GM12878 (cell line): ENCODE data around the gene P2RY10. TPM values are rescaled to one million over a fixed set of nuclear protein-coding genes. Genes with fewer than 3 reads are reported as not detected.
A peak's percentile ranks its signal among the peaks of the same experiment; 100 is the strongest.

Source experiments
- ATAC-seq: fragments of 200-7000 bp; cut with Tn5 transposase; 3 replicates; pipeline ENCODE4 v1.9.1; 2020; ENCODE audit warnings: mild to moderate bottlenecking, moderate library complexity
- BruUV-seq: library from RNA; stranded (reverse); fragments of 400-500 nt; replicated peaks from 2 replicates; lab custom pipeline; 2021; lab: Mats Ljungman, UMichigan
- CTCF ChIA-PET: fragments of 300-600 bp; sonication (Branson Sonifier 250); formaldehyde crosslinking; extraction: SDS; loops from one replicate; lab custom pipeline; 2021; ENCODE audit warnings: inconsistent platforms; lab: Yijun Ruan, JAX
- POLR2A ChIA-PET: fragments of 350-600 bp; formaldehyde crosslinking; extraction: SDS; loops from one replicate; lab custom pipeline; 2021; ENCODE audit warnings: inconsistent platforms; lab: Charles Lee
- RAD21 ChIA-PET: fragments of 300-600 bp; sonication (Branson Sonifier 250); formaldehyde crosslinking; loops from one replicate; lab custom pipeline; 2023; ENCODE audit warnings: antibody characterized with exemption; ENCODE audit not compliant: unreplicated experiment; lab: Charles Lee
- SMC1A ChIA-PET: fragments of 300-600 bp; sonication (Branson Sonifier 250); formaldehyde crosslinking; loops from one replicate; lab custom pipeline; 2023; ENCODE audit not compliant: unreplicated experiment, uncharacterized antibody; lab: Charles Lee
- DNase-seq: peaks from one replicate; pipeline ENCODE4 v3.0.0-alpha.2; 2011; ENCODE audit warnings: low read depth, low spot score
- FAIRE-seq: peaks from 3 replicates; lab custom pipeline; 2011; peaks lifted over from hg19 to GRCh38; lab: Jason Lieb, UNC
- H2AFZ ChIP-seq: 2 replicates; pipeline ENCODE4 v1.6.0; 2011; ENCODE audit warnings: low read depth, low read length, control low read depth; ENCODE audit not compliant: control insufficient read depth
- H3K27ac ChIP-seq: 2 replicates; pipeline ENCODE4 v1.5.1; 2011; ENCODE audit warnings: control low read depth; ENCODE audit not compliant: control insufficient read depth, insufficient read depth
- H3K27me3 ChIP-seq, 2 experiments: replicated peaks in 1 of 2; 2 replicates each; pipeline versions ENCODE4 v1.6.0 to v1.6.1; 2011; ENCODE audit warnings: low read length in 1 of 2; ENCODE audit not compliant: control insufficient read depth in 2 of 2, insufficient read depth in 2 of 2
- H3K36me3 ChIP-seq, 2 experiments: 2 replicates each; pipeline ENCODE4 v1.5.1; 2011; ENCODE audit warnings: low read length in 1 of 2; ENCODE audit not compliant: control insufficient read depth in 2 of 2, insufficient read depth in 2 of 2
- H3K4me1 ChIP-seq: 2 replicates; pipeline ENCODE4 v1.6.1; 2011; ENCODE audit warnings: mild to moderate bottlenecking, low read length, moderate library complexity, mixed read lengths; ENCODE audit not compliant: control insufficient read depth, insufficient read depth
- H3K4me2 ChIP-seq: 2 replicates; pipeline ENCODE4 v1.6.0; 2011; ENCODE audit warnings: control low read depth; ENCODE audit not compliant: control insufficient read depth, insufficient read depth
- H3K4me3 ChIP-seq: fragments of 200-600 bp; sonication (generic); 2 replicates; pipeline ENCODE4 v1.5.1; 2016
- H3K79me2 ChIP-seq: 2 replicates; pipeline ENCODE4 v1.6.0; 2011; ENCODE audit warnings: low read length; ENCODE audit not compliant: control insufficient read depth, insufficient read depth
- H3K9ac ChIP-seq: 2 replicates; pipeline ENCODE4 v1.8.0; 2011; ENCODE audit warnings: low read length, control low read depth, mixed read lengths; ENCODE audit not compliant: control insufficient read depth, insufficient read depth
- H3K9me3 ChIP-seq: replicated peaks from 3 replicates; pipeline ENCODE4 v1.5.1; 2011; ENCODE audit warnings: mild to moderate bottlenecking, low read length; ENCODE audit not compliant: control insufficient read depth, insufficient read depth
- H4K20me1 ChIP-seq: 2 replicates; pipeline ENCODE4 v1.6.0; 2011; ENCODE audit not compliant: control insufficient read depth, insufficient read depth
- BRCA1 ChIP-seq: IDR thresholded peaks from 2 replicates; pipeline ENCODE4 v1.6.1; 2011; ENCODE audit warnings: low read depth, low read length, improper control_type of control experiment
- CREM ChIP-seq: IDR thresholded peaks from 2 replicates; pipeline ENCODE4 v1.6.1; 2014; ENCODE audit warnings: antibody characterized with exemption, low read depth
- EED ChIP-seq: sonication (generic); IDR thresholded peaks from 2 replicates; pipeline ENCODE4 v1.6.1; 2016; ENCODE audit warnings: antibody characterized with exemption, low read depth
- FOXM1 ChIP-seq: IDR thresholded peaks from 2 replicates; pipeline ENCODE4 v1.6.1; 2012; ENCODE audit warnings: low read depth, mild to moderate bottlenecking, inconsistent platforms, low read length, moderate library complexity
- HDAC6 ChIP-seq: fragments of 200-600 bp; sonication (generic); IDR thresholded peaks from one replicate; pipeline ENCODE4 v1.8.0; 2017; ENCODE audit warnings: antibody characterized with exemption; ENCODE audit not compliant: unreplicated experiment
- HSF1 ChIP-seq: fragments of 150-350 bp; IDR thresholded peaks from 2 replicates; pipeline ENCODE4 v1.6.1; 2014; ENCODE audit warnings: mild to moderate bottlenecking, low read depth, low read length
- IKZF2 ChIP-seq, 2 experiments: fragments of 450-650 bp; IDR thresholded peaks; 2 replicates each; pipeline ENCODE4 v1.6.1; 2017; ENCODE audit warnings: mild to moderate bottlenecking in 2 of 2, moderate library complexity in 2 of 2
- NFIC ChIP-seq: IDR thresholded peaks from 2 replicates; pipeline ENCODE4 v1.6.1; 2012; ENCODE audit warnings: low read depth, mild to moderate bottlenecking, inconsistent platforms, low read length, moderate library complexity
- NFYA ChIP-seq: IDR thresholded peaks from 2 replicates; pipeline ENCODE4 v1.6.1; 2011; ENCODE audit warnings: low read depth, mild to moderate bottlenecking, low read length, improper control_type of control experiment, borderline replicate concordance
- NFYB ChIP-seq: IDR thresholded peaks from 2 replicates; pipeline ENCODE4 v1.6.1; 2011; ENCODE audit warnings: low read depth, mild to moderate bottlenecking, low read length, improper control_type of control experiment, moderate library complexity; ENCODE audit not compliant: insufficient read depth
- RELB ChIP-seq: fragments of 450-650 bp; IDR thresholded peaks from 2 replicates; pipeline ENCODE4 v1.6.1; 2017; ENCODE audit warnings: low read depth, mild to moderate bottlenecking, moderate library complexity
- SKIL ChIP-seq: fragments of 450-650 bp; IDR thresholded peaks from 2 replicates; pipeline ENCODE4 v1.6.1; 2017; ENCODE audit warnings: mild to moderate bottlenecking, low read depth, inconsistent platforms; ENCODE audit not compliant: poor library complexity, severe bottlenecking
- SP1 ChIP-seq: IDR thresholded peaks from one replicate; pipeline ENCODE4 v1.6.1; 2011; ENCODE audit warnings: low read depth, low read length
- SRF ChIP-seq, 2 experiments: IDR thresholded peaks; 2 replicates each; pipeline ENCODE4 v1.6.1; 2011; ENCODE audit warnings: low read depth in 2 of 2, low read length in 2 of 2, mild to moderate bottlenecking in 1 of 2, moderate library complexity in 1 of 2
- STAT3 ChIP-seq: IDR thresholded peaks from 2 replicates; pipeline ENCODE4 v1.6.1; 2011; ENCODE audit warnings: low read depth, low read length, improper control_type of control experiment
- TCF3 ChIP-seq: IDR thresholded peaks from 2 replicates; pipeline ENCODE4 v1.6.1; 2012; ENCODE audit warnings: low read depth, mild to moderate bottlenecking, low read length, borderline replicate concordance; ENCODE audit not compliant: insufficient read depth
- ZNF217 ChIP-seq: fragments of 450-650 bp; IDR thresholded peaks from 2 replicates; pipeline ENCODE4 v1.6.1; 2017; ENCODE audit warnings: antibody characterized with exemption, mild to moderate bottlenecking
- in situ Hi-C: fragments of 300-500 bp; cut with MboI; formaldehyde crosslinking; loops from 9 replicates; pipeline ENCODE4 v1.14.3; 2018; ENCODE audit warnings: mixed read lengths
- intact Hi-C: fragments of 100-400 bp; cut with micrococcal nuclease; formaldehyde crosslinking; loops from one replicate; pipeline ENCODE4 v1.14.2; 2022; ENCODE audit not compliant: unreplicated experiment
- polyA plus RNA-seq, 11 experiments: library from polyadenylated mRNA; depleted of rRNA in 4 of 11; unstranded in 6 of 11; stranded (reverse) in 5 of 11; fragments of >200 nt; fragmentation: Nextera tagmentation in 4 of 11; fragmentation: Illumina TruSeq in 1 of 11; extraction: Ambion mirVana in 4 of 11; extraction: Trizol in 1 of 11; gene quantifications; 1 replicate in 1 of 11; 2 replicates in 10 of 11; pipeline versions ENCODE4 v1.2.1 to v1.2.3, GENCODE V29; 2011 to 2016; ENCODE audit warnings: inconsistent platforms in 2 of 11, missing spikeins in 2 of 11, low read depth in 1 of 11
- total RNA-seq, 4 experiments: library from RNA; depleted of rRNA in 3 of 4; stranded (reverse); fragments of >200 nt in 3 of 4; fragmentation: Illumina TruSeq in 1 of 4; extraction: Trizol in 1 of 4; gene quantifications; 2 replicates each; pipeline versions ENCODE4 v1.2.1 to v1.2.3, GENCODE V29; 2013 to 2021

The P2RY10 gene
- total and polyA plus RNA-seq, 10 of the 15 experiments (the other 5 are each of a cell fraction or from before 2014, with no cell fraction given): 43.8 to 288 (median 72.1) TPM

GRCh38 chrX:78957049-78957767, 12.0 kb downstream of the P2RY10 start (continued):
- peak in 1 of 2 experiments; percentile 69; a peak in 1 of 4 replicates for TF ChIP-seq IKZF2 (IDR thresholded peaks at IDR 0.05)
- no peak for TF ChIP-seq BRCA1
- no peak for TF ChIP-seq HDAC6
- no peak for TF ChIP-seq STAT3
- no peak for TF ChIP-seq NFYB
- TF ChIP-seq HSF1: no peak
- TF ChIP-seq EED: peak; percentile 76
- TF ChIP-seq NFYA: no peak
- TF ChIP-seq SRF (IDR thresholded peaks at IDR 0.05; ENCODE audit: low read depth in 2 of 2, low read length in 2 of 2): no peak
- TF ChIP-seq, all 136 proteins: peak for 10

- H3K27me3 ChIP-seq: no peaks in the 10 kb centered on the region
- peak overlapping the region; percentile 85 for H3K4me2 ChIP-seq
- peaks cover 28% of the 10 kb centered on the region for H3K4me1 ChIP-seq
- ChIA-PET RAD21 (interaction anchor here (0.7 to 3.9 kb wide), 17 partner anchors 11 to 402 kb away, joined by 3 to 37 read pairs (median 4); partner anchors contain the start of gene P2RY10), CTCF (interaction anchor here (0.6 to 2.4 kb wide), 9 partner anchors 13 to 302 kb away, joined by 3 to 10 read pairs (median 3); partner anchors contain the start of genes GPR174 and P2RY10), SMC1A (interaction anchor here (0.8 to 5.5 kb wide), 24 partner anchors 8 to 316 kb away, joined by 3 to 81 read pairs (median 4); partner anchors contain the start of gene P2RY10), POLR2A (interaction anchor here (0.6 to 2.5 kb wide), 11 partner anchors 8 to 210 kb away, joined by 3 to 16 read pairs (median 4); partner anchors contain the start of gene P2RY10)
- peaks cover 11 to 38% of the 10 kb centered on the region in 2 experiments for H3K36me3 ChIP-seq
- H4K20me1 ChIP-seq: no peaks in the 10 kb centered on the region
- peaks cover 21% of the 10 kb centered on the region; the same call in 2 of the 3 replicates for H3K9me3 ChIP-seq
- FAIRE-seq (peak; percentile 59), ATAC-seq (peak; percentile 84), DNase-seq (peak; percentile 93)
- peak overlapping the region; percentile 37; the same call in 1 of the 2 replicates for H3K9ac ChIP-seq
- peaks cover 82% of the 10 kb centered on the region for H3K79me2 ChIP-seq
- in situ Hi-C loops: no loop called here
- BruUV-seq: no TSS peak
- intact Hi-C loops: loop anchor here (1.0 to 10.0 kb wide), 5 partner anchors 10 to 633 kb away; partner anchors contain the start of genes CYSLTR1 and ITM2A
- H3K4me3 ChIP-seq: peak overlapping the region; percentile 49; the same call in 1 of the 2 replicates
- peak overlapping the region; percentile 86 for H3K27ac ChIP-seq
- no peak overlapping the region for H2AFZ ChIP-seq
- TF ChIP-seq SKIL (peak; percentile 83), TCF3 (no peak), SP1 (peak; percentile 10), FOXM1 (no peak), NFIC (peak; percentile 68), RELB (peak; percentile 88), CREM (peak; percentile 39), ZNF217 (peak; percentile 89; the same call in 1 of the 2 replicates)
These were observed 12.6 kb downstream of the P2RY10 start for GRCh38 chrX:78957768-78958130.
